ENCODE measurements around the gene EXOSC2. TPM values are rescaled to one million over a fixed set of nuclear protein-coding genes. Genes with fewer than 3 reads are reported as not detected.

EXOSC2 gene
- 10 to 100 TPM; 12.7 to 21.6 (median 19.7) TPM for total RNA-seq

- intact Hi-C loops (cut with DNase I): no loop called here
- peaks cover 10 to 36% (median 33%) of the 10 kb centered on the region in 4 donors for H3K36me3 ChIP-seq
- DNase-seq (ENCODE audit: extremely low spot score): peak; percentile 99
- H3K4me3 ChIP-seq: peak within 1 kb of the TSS; percentile 72 to 84 (median 76)
- 0% methylated on average over 36 of the region's 40 CpGs for WGBS
- TF ChIP-seq POLR2AphosphoS5 (IDR thresholded peaks at IDR 0.05): peak; percentile 87 to 94
- TF ChIP-seq POLR2A (IDR thresholded peaks at IDR 0.05; ENCODE audit: low read depth): no peak
- TF ChIP-seq, protein P1, sequence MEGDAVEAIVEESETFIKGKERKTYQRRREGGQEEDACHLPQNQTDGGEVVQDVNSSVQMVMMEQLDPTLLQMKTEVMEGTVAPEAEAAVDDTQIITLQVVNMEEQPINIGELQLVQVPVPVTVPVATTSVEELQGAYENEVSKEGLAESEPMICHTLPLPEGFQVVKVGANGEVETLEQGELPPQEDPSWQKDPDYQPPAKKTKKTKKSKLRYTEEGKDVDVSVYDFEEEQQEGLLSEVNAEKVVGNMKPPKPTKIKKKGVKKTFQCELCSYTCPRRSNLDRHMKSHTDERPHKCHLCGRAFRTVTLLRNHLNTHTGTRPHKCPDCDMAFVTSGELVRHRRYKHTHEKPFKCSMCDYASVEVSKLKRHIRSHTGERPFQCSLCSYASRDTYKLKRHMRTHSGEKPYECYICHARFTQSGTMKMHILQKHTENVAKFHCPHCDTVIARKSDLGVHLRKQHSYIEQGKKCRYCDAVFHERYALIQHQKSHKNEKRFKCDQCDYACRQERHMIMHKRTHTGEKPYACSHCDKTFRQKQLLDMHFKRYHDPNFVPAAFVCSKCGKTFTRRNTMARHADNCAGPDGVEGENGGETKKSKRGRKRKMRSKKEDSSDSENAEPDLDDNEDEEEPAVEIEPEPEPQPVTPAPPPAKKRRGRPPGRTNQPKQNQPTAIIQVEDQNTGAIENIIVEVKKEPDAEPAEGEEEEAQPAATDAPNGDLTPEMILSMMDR (IDR thresholded peaks at IDR 0.05): peak in 1 of 3 experiments; percentile 28
- TF ChIP-seq EP300 (IDR thresholded peaks at IDR 0.05): no peak
- H3K9me3 ChIP-seq: no peaks in the 10 kb centered on the region
- peak within 1 kb of the TSS; percentile 66 to 77 (median 70) for H3K27ac ChIP-seq (replicated peaks in 1 of 4)
- H3K27me3 ChIP-seq: no peaks in the 10 kb centered on the region
- H3K4me1 ChIP-seq: peaks cover 15 to 45% (median 36%) of the 10 kb centered on the region in 4 donors
These were observed at the start of gene EXOSC2 for GRCh38 chr9:130693426-130694191. Gene EXOSC2, plus strand, starts transcription at chr9:130693780. Its CDS starts 12 bp downstream, at chr9:130693792.

DNA sequence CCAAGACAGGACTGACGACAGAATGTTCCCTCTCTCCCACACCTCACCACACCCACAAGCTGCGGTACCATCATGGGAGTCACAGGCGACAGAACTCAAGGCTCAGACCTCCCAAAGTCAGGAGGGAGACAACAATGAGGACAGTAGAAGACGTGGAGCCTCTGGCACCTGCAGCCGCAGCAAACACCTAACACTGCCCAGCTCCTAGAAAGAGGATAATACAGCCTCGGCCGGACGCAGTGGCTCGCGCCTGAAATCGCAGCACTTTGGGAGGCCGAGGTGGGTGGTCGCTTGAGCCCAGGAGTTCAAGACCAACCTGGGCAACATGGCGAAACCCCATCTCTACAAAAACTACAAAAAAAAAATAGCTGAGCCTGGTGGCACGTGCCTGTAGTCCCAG is 42.4 kb upstream of the EXOSC2 start:
- intact Hi-C loops (cut with DNase I): no loop called here
- no peak overlapping the region for H3K27ac ChIP-seq (replicated peaks in 1 of 4)
- DNase-seq (ENCODE audit: extremely low spot score): no peak
- H3K4me3 ChIP-seq: no peak overlapping the region
- H3K4me1 ChIP-seq: no peaks in the 10 kb centered on the region
- 83% methylated on average over 8 of the region's 15 CpGs for WGBS
- peaks cover 0 to 63% (median 0%) of the 10 kb centered on the region in 4 donors for H3K27me3 ChIP-seq
- H3K36me3 ChIP-seq: no peaks in the 10 kb centered on the region
- TF ChIP-seq POLR2A (IDR thresholded peaks at IDR 0.05; ENCODE audit: low read depth) (no peak), POLR2AphosphoS5 (IDR thresholded peaks at IDR 0.05) (no peak)
- peaks cover 0 to 4% (median 0%) of the 10 kb centered on the region in 4 donors for H3K9me3 ChIP-seq

DNA sequence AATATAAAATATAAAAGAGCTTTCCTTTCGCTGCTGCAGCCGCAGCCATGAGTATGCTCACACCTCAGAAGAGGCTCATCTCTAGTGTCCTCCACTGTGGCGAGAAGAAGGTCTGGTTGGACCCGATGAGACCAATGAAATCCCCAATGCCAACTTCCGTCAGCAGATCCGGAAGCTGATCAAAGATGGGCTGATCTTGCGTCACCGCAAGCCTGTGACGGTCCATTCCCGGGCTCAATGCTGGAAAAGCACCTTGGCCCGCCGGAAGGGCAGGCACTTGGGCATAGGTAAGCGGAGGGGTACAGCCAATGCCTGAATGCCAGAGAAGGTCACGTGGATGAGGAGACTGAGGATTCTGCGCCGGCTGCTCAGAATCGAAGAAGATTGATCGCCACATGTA is 41.8 kb upstream of the EXOSC2 start:
- Histone ChIP-seq H3K27me3 (peaks cover 0 to 65% (median 0%) of the 10 kb centered on the region in 4 donors), H3K4me1 (no peaks in the 10 kb centered on the region), H3K4me3 (no peak overlapping the region), H3K27ac (replicated peaks in 1 of 4) (no peak overlapping the region), H3K9me3 (no peaks in the 10 kb centered on the region), H3K36me3 (no peaks in the 10 kb centered on the region)
- no peak for DNase-seq (ENCODE audit: extremely low spot score)
- TF ChIP-seq, protein P1 (IDR thresholded peaks at IDR 0.05): no peak
- no peak for TF ChIP-seq POLR2A (IDR thresholded peaks at IDR 0.05; ENCODE audit: low read depth)
- TF ChIP-seq POLR2AphosphoS5 (IDR thresholded peaks at IDR 0.05): no peak
- TF ChIP-seq EP300 (IDR thresholded peaks at IDR 0.05): no peak
- WGBS: 94% methylated on average over 8 of the region's 18 CpGs
- intact Hi-C loops (cut with DNase I): no loop called here

DNA sequence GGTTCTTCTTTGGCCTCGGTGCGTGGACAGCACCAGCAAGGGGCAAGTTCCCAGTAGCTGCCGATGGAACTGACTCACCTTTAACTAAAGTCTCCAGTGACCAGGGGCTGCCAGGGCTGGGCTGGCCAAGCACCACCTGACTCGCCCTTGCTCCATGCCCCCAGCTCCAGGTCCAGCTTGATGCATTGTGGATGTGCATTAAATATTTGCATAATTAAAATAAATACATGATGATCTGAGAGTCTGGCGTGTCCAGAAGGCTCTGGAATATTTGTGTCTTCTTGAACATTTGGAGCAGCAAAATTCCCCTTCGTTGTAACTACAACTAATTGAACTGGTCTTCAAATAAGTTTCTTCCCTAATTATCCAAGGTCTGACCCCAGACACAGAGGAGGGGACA is 38.7 kb upstream of the EXOSC2 start:
- WGBS: 81% methylated on average over 6 of the region's 6 CpGs
- intact Hi-C loops (cut with DNase I): no loop called here
- H3K4me1 ChIP-seq: peaks cover 4 to 8% (median 8%) of the 10 kb centered on the region in 4 donors
- DNase-seq (ENCODE audit: extremely low spot score): no peak
- TF ChIP-seq POLR2A (IDR thresholded peaks at IDR 0.05; ENCODE audit: low read depth) (no peak), POLR2AphosphoS5 (IDR thresholded peaks at IDR 0.05) (no peak), EP300 (IDR thresholded peaks at IDR 0.05) (no peak)
- TF ChIP-seq, protein P1 (IDR thresholded peaks at IDR 0.05): no peak
- no peak overlapping the region for H3K4me3 ChIP-seq
- H3K36me3 ChIP-seq: no peaks in the 10 kb centered on the region
- H3K27ac ChIP-seq (replicated peaks in 1 of 4): no peak overlapping the region
- peaks cover 6 to 83% (median 24%) of the 10 kb centered on the region in 4 donors for H3K27me3 ChIP-seq
- no peaks in the 10 kb centered on the region for H3K9me3 ChIP-seq

DNA sequence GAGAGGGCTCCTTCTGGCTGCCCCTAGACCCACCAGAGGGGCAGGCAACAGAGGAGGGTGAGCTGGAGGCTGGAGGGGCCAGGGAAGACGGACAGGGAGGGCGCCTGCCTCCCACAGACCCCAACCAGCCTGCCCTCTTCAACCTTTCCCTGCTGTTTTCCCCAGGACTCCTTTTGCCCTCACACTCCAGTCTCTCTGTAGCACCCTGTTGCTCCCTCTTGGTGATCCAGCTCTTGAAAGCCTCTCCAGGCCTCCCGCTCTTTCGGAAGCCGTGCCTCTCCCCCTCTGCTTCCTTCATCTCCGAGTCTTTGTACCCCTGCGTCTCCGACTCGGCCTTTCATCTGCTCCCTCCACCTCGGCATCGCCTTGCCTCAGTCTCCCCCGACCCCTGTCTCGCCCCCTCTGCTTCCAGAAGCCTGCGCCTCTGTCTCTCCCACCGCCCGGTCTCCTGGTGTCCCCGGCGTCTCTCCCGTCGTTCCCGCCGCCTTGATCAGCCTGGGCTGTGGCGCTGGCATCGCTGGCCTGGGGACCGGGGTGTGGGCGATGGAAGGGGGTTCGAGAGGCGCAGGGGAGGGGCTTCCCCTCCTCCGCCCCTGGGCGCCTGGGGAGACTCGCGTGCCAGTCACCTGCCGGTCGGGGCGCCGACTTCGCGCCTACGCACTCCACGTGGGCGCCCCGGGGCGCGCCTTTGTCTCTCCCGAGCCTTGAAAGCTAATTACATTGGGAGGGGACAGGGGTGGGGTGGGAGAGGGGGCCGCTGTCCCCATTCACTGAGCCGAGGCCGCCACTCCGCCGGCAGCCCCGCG is 34.5 kb upstream of the EXOSC2 start:
- TF ChIP-seq EP300 (IDR thresholded peaks at IDR 0.05) (no peak), POLR2AphosphoS5 (IDR thresholded peaks at IDR 0.05) (no peak), POLR2A (IDR thresholded peaks at IDR 0.05; ENCODE audit: low read depth) (no peak)
- TF ChIP-seq, protein P1 (IDR thresholded peaks at IDR 0.05): no peak

More for the DNA sequence above, 34.5 kb upstream of the EXOSC2 start:
- intact Hi-C loops (cut with DNase I): no loop called here
- no peak for DNase-seq (ENCODE audit: extremely low spot score)
- no peak overlapping the region for H3K4me3 ChIP-seq
- H3K27me3 ChIP-seq: peaks cover 30 to 98% (median 65%) of the 10 kb centered on the region in 4 donors
- no peaks in the 10 kb centered on the region for H3K9me3 ChIP-seq
- no peak overlapping the region for H3K27ac ChIP-seq (replicated peaks in 1 of 4)
- no peaks in the 10 kb centered on the region for H3K36me3 ChIP-seq
- 23% methylated on average over 25 of the region's 52 CpGs for WGBS
- peaks cover 41 to 51% (median 50%) of the 10 kb centered on the region in 4 donors for H3K4me1 ChIP-seq

All from esophagus muscularis mucosa (tissue), 4 donors.